ENCODE data around the gene WDFY4.

GRCh38 chr10:48714088-48714487 lies 29.4 kb downstream of the WDFY4 start:
- TF ChIP-seq CTCF (IDR thresholded peaks at IDR 0.05; ENCODE audit: insufficient read depth, low read depth, low read length) (no peak), EZH2 (IDR thresholded peaks at IDR 0.05; ENCODE audit: insufficient read depth, low read length) (no peak)

All from astrocyte (in vitro differentiated cells and primary cell).